ENCODE measurements around the gene TVP23C. TPM values are rescaled to one million over a fixed set of nuclear protein-coding genes. Genes with fewer than 3 reads are reported as not detected.
A peak's percentile ranks its signal among the peaks of the same experiment; 100 is the strongest.

TVP23C gene
- total and polyA plus RNA-seq, 9 of the 15 experiments (the other 6 are each of a cell fraction or from before 2014, with no cell fraction given), result 5.7 to 16.8 (median 8.2) TPM

GRCh38 chr17:15490634-15491261 lies 72.5 kb downstream of the TVP23C start:
- H3K4me2 ChIP-seq (ENCODE audit: insufficient read depth, low read length), result peak overlapping the region; percentile 58
- peak; percentile 46 to 60; a peak in 1 of 4 replicates for TF ChIP-seq ETV6 (IDR thresholded peaks at IDR 0.05; ENCODE audit: borderline replicate concordance in 1 of 2, low read depth in 2 of 2, low read length in 1 of 2)
- TF ChIP-seq ETV6 (CRISPR knock-in tag; IDR thresholded peaks at IDR 0.05; ENCODE audit: borderline replicate concordance), result no peak
- TF ChIP-seq E2F6 (IDR thresholded peaks at IDR 0.05; ENCODE audit: borderline replicate concordance in 1 of 2, extremely low read depth in 1 of 2, insufficient read depth in 1 of 2, insufficient read length in 1 of 2, low read depth in 1 of 2, low read length in 1 of 2, poor library complexity in 1 of 2, severe bottlenecking in 1 of 2), result peak; percentile 12 to 16
- TF ChIP-seq BACH1 (tag; IDR thresholded peaks at IDR 0.05), result no peak
- no peak for TF ChIP-seq ZNF583 (CRISPR knock-in tag; IDR thresholded peaks at IDR 0.05)
- no peak for TF ChIP-seq MYBL2 (IDR thresholded peaks at IDR 0.05; ENCODE audit: low read depth)
- TF ChIP-seq MYBL2 (CRISPR knock-in tag; IDR thresholded peaks at IDR 0.05; ENCODE audit: borderline replicate concordance), result no peak
- TF ChIP-seq EWSR1 (IDR thresholded peaks at IDR 0.05; ENCODE audit: borderline replicate concordance, low read depth, partially characterized antibody), result no peak
- no peak for TF ChIP-seq ZNF24 (IDR thresholded peaks at IDR 0.05)
- TF ChIP-seq NR3C1 (CRISPR knock-in tag; IDR thresholded peaks at IDR 0.05), result no peak
- TF ChIP-seq ZFP91 (CRISPR knock-in tag; IDR thresholded peaks at IDR 0.05), result no peak
- no peak for TF ChIP-seq THRAP3 (IDR thresholded peaks at IDR 0.05; ENCODE audit: borderline replicate concordance)
- no peak for TF ChIP-seq CREB3 (tag; conservative IDR thresholded peaks at IDR 0.05; ENCODE audit: low read depth)
- TF ChIP-seq ZBTB26 (CRISPR knock-in tag; IDR thresholded peaks at IDR 0.05), result no peak
- TF ChIP-seq RBM34 (IDR thresholded peaks at IDR 0.05; ENCODE audit: borderline replicate concordance, insufficient read depth, low read length), result no peak
- TF ChIP-seq BRCA1 (IDR thresholded peaks at IDR 0.05), result no peak
- no peak for TF ChIP-seq BRCA1 (CRISPR knock-in tag; IDR thresholded peaks at IDR 0.05)

More at GRCh38 chr17:15490634-15491261, 72.5 kb downstream of the TVP23C start:
- Histone ChIP-seq H3K27me3 (ENCODE audit: control insufficient read depth in 2 of 2, insufficient read depth in 2 of 2, low read length in 2 of 2) (no peaks in the 10 kb centered on the region), H4K20me1 (replicated peaks; ENCODE audit: control insufficient read depth, insufficient read depth, low read length) (no peaks in the 10 kb centered on the region), H3K4me3 (no peak overlapping the region), H3K27ac (ENCODE audit: extremely low read depth, low read depth, low read length) (peak overlapping the region; percentile 93), H3K9me3 (replicated peaks; ENCODE audit: control insufficient read depth, insufficient read depth, low read depth, low read length) (no peaks in the 10 kb centered on the region), H3K9ac (ENCODE audit: insufficient read depth in 1 of 2, low read depth in 2 of 2, low read length in 2 of 2) (peak overlapping the region in 1 of 2 experiments; percentile 59; a peak in 3 of 4 replicates), H3K79me2 (ENCODE audit: control insufficient read depth, insufficient read depth, low read length) (no peaks in the 10 kb centered on the region), H3K9me1 (ENCODE audit: control insufficient read depth, insufficient read depth, low read length) (no peaks in the 10 kb centered on the region), H3K4me1 (replicated peaks in 1 of 2; ENCODE audit: control insufficient read depth in 2 of 2, insufficient read depth in 2 of 2, low read length in 2 of 2) (peaks cover 17 to 30% of the 10 kb centered on the region in 2 experiments), H3K36me3 (ENCODE audit: control insufficient read depth, insufficient read depth, low read length) (peaks cover 2% of the 10 kb centered on the region; the same call in 1 of the 3 replicates), H2AFZ (ENCODE audit: low read depth, low read length) (peak overlapping the region; percentile 91)
- intact Hi-C loops (cut with micrococcal nuclease) (loop anchor here (10.0 kb wide), 2 partner anchors 46 to 256 kb away; no protein-coding TSS in a partner anchor), in situ Hi-C loops (cut with MboI) (no loop called here)
- peak; percentile 82 to 94 (median 86) for DNase-seq (ENCODE audit: extremely low read depth in 1 of 4, low spot score in 3 of 4)
- POLR2A ChIA-PET, result interaction anchor here (0.9 kb wide), 1 partner anchor 12 kb away, joined by 4 read pairs; no protein-coding TSS in a partner anchor
- ATAC-seq, result peak; percentile 99
- peak; percentile 100 for FAIRE-seq
- CTCF ChIA-PET (ENCODE audit: low intra/inter-chr PET ratio), result no interaction called here
- 4% methylated on average over 11 of the region's 11 CpGs for WGBS (ENCODE audit: insufficient coverage, low coverage, missing lambda C conversion rate)
- no TSS peak for BruUV-seq (replicated peaks)

Measured in K562 (cell line).